NCI-H510A treated with DMSO at 0.1 percent for 48 hours (cell line): Measurements from ENCODE around the gene ZBED4.
"Not testable (repeated sequence)": the region's sequence is repeated elsewhere in the genome, so short reads cannot be mapped to it uniquely, and the experiment has no call there.

Experiments used
- DNase-seq: peaks from one replicate; lab custom pipeline; 2025; lab: John Stamatoyannopoulos, UW

Gene ZBED4

GRCh38 chr22:49852568-49852897, 1.1 kb upstream of the ZBED4 start:
- DNase-seq: not testable (repeated sequence)

GRCh38 chr22:49853981-49854831, 562 bp downstream of the ZBED4 start:
- no peak for DNase-seq

- peak; percentile 16 for DNase-seq
Measured at GRCh38 chr22:49855251-49855911, 1.7 kb downstream of the ZBED4 start.

GRCh38 chr22:49856343-49856742, 2.7 kb downstream of the ZBED4 start:
- DNase-seq: no peak

DNA sequence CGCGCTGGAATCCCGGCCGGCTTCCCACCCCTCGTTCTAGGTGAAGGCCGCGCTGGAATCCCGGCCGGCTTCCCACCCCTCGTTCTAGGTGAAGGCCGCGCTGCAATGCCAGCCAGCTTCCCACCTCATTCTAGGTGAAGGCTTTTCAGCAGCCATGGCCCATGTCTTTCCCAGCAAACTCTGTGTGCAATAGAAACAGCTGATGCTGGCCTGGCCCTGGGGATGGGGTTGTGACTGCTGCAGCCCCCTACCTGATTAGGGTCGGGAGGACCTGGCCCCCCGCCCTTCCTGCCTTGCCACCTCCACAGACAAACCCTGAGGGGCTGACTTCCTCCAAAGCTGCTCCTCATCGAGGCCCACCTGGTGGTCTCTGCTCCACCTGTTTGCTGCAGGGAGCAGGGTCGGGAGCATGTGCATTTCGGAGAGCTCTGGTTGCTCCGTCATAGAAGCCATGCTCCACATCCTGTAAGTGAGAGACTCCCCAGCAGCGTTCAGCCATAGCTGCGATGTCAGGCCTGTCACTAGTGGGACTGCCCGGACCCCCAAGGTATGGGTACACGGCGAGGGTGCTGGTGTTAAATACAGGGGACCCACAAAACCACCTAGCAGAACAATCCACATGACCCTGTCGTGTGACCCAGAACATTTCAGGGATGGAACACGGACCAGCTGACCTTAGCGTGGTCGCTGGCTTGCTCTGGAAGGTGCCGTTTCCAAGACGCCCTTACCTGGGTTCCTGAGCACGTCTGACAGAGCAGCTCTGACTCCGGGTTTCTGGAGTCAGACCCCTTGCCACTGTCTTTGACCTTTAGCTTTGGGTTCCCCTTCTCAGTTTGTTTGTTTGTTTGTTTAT, 3.3 kb downstream of the ZBED4 start:
- no peak for DNase-seq

- no peak for DNase-seq
Measured at GRCh38 chr22:49858827-49859226, 5.2 kb downstream of the ZBED4 start.

DNA sequence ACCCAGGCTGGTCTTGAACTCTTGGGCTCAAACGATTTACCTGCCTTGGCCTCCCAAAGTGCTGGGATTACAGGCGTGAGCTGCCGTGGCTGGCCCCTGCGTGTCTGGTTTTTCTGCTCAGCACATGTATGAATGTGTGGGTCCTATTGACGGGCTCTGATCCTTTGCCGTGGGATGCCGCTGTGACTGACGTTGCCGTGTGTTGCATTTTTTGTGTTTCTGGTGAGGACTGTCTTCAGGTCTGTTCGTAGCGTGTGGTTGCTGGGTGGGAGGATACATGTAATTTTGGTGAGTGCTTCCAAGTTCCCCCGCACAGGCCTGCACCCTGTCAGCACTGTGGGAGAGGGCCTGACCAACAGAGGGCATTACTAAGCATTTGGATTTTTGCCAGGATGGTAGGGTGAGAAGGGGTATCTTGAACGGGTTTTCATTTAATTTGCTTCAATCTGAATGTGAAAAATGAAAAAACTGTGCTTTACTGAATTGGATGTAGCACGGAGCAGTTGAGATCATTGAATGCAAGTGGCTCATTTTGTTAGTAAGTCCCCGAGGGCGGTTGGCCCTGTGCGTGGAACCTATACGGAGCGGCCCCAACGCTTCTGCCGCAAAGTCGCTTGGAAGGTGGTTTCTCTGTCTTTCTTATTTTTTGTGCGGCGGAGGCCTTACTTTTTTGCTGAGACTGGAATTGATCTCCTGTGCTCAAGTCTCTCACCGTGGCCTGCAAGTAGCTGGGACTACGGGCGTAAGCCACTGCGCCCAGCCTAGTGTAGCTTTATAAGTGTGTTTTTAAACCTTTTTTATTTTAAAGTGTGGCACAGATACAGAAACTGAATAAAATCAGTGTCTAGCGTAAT, 8.2 kb downstream of the ZBED4 start:
- DNase-seq: no peak

- DNase-seq: no peak
Measured at GRCh38 chr22:49862496-49862776, 8.8 kb downstream of the ZBED4 start.

GRCh38 chr22:49863931-49864330, 10.3 kb downstream of the ZBED4 start:
- no peak for DNase-seq

DNA sequence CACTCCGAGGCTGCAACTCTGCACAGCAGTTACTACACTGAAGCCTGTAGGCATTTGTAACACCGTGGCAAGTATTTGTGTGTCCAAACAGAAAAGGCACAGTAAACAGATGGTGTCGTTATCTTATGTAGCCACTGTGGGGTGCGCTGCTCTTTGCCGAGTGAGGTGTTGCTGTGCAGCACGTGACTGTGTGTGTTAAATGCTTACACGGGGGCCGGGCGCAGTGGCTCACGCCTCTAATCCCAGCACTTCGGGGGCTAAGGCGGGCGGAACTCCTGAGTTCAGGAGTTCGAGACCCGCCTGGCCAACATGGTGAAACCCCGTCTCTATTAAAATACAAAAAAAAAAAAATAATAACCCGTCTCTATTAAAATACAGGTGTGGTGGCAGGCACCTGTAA, 11.5 kb downstream of the ZBED4 start:
- no peak for DNase-seq

GRCh38 chr22:49866134-49866533, 12.5 kb downstream of the ZBED4 start:
- DNase-seq: no peak

DNA sequence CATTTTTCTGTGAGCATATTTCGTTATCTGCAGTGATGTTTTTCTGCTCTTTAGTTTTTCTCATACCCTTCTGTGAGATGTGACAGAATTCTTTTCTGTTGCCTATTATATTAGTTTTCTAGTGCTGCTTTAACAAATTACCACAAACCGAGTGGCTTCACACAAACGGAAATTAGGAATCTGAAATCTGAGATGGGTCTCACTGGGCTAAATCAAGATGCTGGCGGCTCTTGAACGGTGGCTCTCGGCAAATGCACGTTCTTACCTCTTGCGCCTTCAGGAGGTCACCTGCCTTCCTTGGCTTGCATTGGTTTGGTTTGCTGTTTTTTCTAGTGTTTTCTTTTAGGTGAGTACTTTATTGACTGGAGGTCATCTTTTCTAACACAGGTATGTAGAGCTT, 13.0 kb downstream of the ZBED4 start:
- DNase-seq: no peak

- DNase-seq: no peak
Measured at GRCh38 chr22:49867303-49868265, 13.9 kb downstream of the ZBED4 start.

- no peak for DNase-seq
Measured at GRCh38 chr22:49869086-49869830, 15.6 kb downstream of the ZBED4 start.

DNA sequence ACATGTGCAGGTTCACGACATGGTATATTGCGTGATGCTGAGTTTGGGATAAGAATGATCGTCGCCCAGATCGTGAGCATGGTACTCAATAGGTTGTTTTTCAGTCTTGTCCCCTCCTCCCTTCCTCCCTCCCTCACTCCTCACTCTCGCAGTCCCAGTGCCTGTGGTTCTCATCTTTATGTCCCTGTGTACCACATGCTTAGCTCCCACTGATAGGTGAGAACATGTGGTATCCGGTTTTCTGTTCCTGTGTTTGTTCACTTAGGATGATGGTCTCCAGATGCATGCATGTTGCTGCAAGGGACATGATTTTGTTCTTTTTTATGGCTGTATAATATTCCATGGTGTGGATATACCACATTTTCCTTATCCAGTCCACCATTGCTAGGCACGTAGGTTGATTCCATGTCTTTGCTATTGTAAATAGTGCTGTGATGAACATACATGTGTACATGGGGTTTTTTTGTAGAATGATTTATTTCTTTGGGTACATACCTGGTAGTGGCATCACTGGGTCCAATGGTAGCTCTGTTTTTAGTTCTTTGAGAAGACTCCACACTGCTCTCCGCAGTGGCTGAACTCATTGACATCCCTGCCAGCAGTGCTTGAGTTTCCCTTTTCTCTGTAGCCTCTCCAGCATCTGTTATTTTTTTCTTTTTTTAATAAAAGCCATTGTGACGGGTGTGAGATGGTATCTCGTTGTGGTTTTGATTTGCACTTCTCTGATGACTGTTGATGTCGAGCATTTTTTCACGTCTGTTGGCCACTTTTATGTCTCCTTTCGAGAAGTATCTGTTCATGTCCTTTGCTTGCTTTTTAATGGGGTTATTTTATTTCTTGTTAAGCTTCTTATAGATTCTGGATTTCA, 16.4 kb downstream of the ZBED4 start:
- no peak for DNase-seq

DNA sequence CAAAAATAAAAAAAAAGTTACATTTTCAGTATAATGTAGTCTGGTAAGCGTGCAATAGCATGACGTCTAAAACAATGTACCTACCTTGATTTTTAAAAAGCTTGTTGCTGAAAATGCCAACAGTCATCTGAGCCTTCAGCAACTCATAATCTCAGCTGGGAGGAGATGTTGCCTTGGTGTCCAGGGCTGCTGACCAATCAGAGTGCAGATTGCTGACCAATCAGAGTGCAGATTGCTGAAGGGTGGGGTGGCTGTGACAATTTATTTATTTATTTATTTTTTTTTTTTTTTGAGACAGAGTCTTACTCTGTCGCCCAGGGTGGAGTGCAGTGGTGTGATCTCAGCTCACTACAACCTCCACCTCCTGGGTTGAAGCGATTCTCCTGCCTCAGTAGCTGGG, 17.8 kb downstream of the ZBED4 start:
- no peak for DNase-seq

DNA sequence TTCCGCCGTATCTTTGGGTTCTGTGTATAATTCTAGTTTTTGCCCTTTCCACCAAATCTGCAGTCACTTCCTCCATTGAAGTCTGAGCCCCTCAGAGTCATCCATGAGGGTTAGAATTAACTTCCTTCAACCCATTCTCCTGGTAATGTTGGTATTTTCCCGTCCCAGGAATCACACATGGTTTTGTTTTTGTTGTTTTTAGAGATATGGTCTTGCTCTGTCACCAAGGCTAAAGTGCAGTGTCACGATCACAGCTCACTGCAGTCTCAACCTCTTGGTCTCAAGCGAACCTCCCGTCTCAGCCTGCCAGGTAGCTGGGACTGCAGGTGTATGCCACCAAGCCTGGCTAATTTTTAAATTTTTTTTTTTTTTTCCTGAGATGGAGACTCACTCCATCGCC, 18.7 kb downstream of the ZBED4 start:
- no peak for DNase-seq

- DNase-seq: no peak
Measured at GRCh38 chr22:49873228-49873940, 19.7 kb downstream of the ZBED4 start.

GRCh38 chr22:49877642-49878041, 24.0 kb downstream of the ZBED4 start:
- no peak for DNase-seq
